H1 (cell line): ENCODE measurements around the gene GIPR. TPM values are rescaled to one million over a fixed set of nuclear protein-coding genes. Genes with fewer than 3 reads are reported as not detected.

Experiments used
- BRCA1 ChIP-seq: IDR thresholded peaks from 2 replicates; pipeline ENCODE4 v1.6.1; 2012; ENCODE audit warnings: low read depth, low read length, improper control_type of control experiment
- CBX5 ChIP-seq: fragments of 300-800, 300-1000 bp; sonication (generic); IDR thresholded peaks from 2 replicates; pipeline ENCODE4 v1.7.1; 2016; ENCODE audit warnings: antibody characterized with exemption, low read length, low read depth
- EZH2 ChIP-seq: fragments of 200-600 bp; sonication (generic); IDR thresholded peaks from 2 replicates; pipeline ENCODE4 v1.7.1; 2012; ENCODE audit warnings: low read depth, mild to moderate bottlenecking, moderate library complexity, low read length, inconsistent platforms; ENCODE audit not compliant: severe bottlenecking
- POLR2A ChIP-seq, 2 experiments: IDR thresholded peaks; 1 replicate in 1 of 2; 2 replicates in 1 of 2; pipeline ENCODE4 v1.6.1; 2011; ENCODE audit warnings: low read depth in 2 of 2, low read length in 2 of 2, mild to moderate bottlenecking in 2 of 2; ENCODE audit errors: control extremely low read depth in 1 of 2
- RBBP5 ChIP-seq: IDR thresholded peaks from 2 replicates; pipeline ENCODE4 v1.7.1; 2012; ENCODE audit warnings: low read depth, mild to moderate bottlenecking, inconsistent platforms, low read length, moderate library complexity, borderline replicate concordance
- polyA plus RNA-seq, 7 experiments: library from polyadenylated mRNA; depleted of rRNA in 3 of 7; stranded (reverse) in 5 of 7; unstranded in 2 of 7; fragments of >200 nt in 5 of 7; fragments of 200-250 nt in 2 of 7; gene quantifications; 1 replicate in 5 of 7; 2 replicates in 1 of 7; 4 replicates in 1 of 7; pipeline versions ENCODE4 v1.2.1 to v1.2.3, GENCODE V29; 2011 to 2013; ENCODE audit warnings: missing spikeins in 2 of 7, mixed read lengths in 2 of 7
- total RNA-seq: library from RNA; stranded (reverse); fragmentation: NEBNext Ultra II Directional; extraction: Animal tissue kit (Norgen Biotek cat#: 25700); gene quantifications from 2 replicates; pipeline ENCODE4 v1.2.1, GENCODE V29; 2021

GIPR gene
- total and polyA plus RNA-seq, 2 of the 8 experiments (the other 6 are each of a cell fraction or from before 2014, with no cell fraction given): 0.42 to 1.3 TPM

DNA sequence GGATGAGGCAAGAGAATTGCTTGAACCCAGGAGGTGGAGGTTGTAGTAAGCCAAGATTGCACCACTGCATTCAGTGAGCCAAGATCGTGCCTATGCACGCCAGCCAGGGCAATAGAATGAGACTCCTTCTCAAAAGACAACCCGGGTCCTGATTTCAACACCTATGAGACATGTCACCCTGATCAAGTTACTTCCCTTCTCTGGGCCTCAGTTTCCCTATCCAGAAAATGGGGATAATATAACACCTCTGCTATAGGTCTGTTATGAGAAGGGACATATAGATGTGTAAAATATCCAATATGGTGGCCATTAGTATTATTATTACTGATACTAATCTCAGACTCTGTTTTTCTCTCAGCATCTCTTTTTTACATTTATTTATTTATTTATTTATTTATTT is 12.9 kb upstream of the GIPR start (continued):
- TF ChIP-seq EZH2 (no peak), POLR2A (IDR thresholded peaks at IDR 0.05; ENCODE audit: control extremely low read depth in 1 of 2, low read depth in 2 of 2, low read length in 2 of 2) (no peak), BRCA1 (no peak), CBX5 (no peak), RBBP5 (no peak)
